SJCRH30 (cell line): Measurements from ENCODE around the gene ALOX12B. TPM values are rescaled to one million over a fixed set of nuclear protein-coding genes. Genes with fewer than 3 reads are reported as not detected.
"Not testable (repeated sequence)": the region's sequence is repeated elsewhere in the genome, so short reads cannot be mapped to it uniquely, and the experiment has no call there.

Experiments
- DNase-seq, 2 experiments: peaks; one replicate each; pipeline ENCODE4 v3.0.0-alpha.2; 2015 to 2020
- H3K27ac ChIP-seq: fragments of 250-450 bp; sonication (Bioruptor Pico); 2 replicates; pipeline ENCODE4 v1.5.1; 2020; ENCODE audit warnings: mild to moderate bottlenecking, moderate library complexity
- H3K27me3 ChIP-seq: fragments of 250-450 bp; sonication (Bioruptor Pico); 2 replicates; pipeline ENCODE4 v1.5.1; 2020; ENCODE audit warnings: mild to moderate bottlenecking, moderate library complexity
- H3K36me3 ChIP-seq: fragments of 250-450 bp; sonication (Bioruptor Pico); 2 replicates; pipeline ENCODE4 v1.5.1; 2020; ENCODE audit warnings: mild to moderate bottlenecking, moderate library complexity
- H3K4me1 ChIP-seq: fragments of 250-450 bp; sonication (Bioruptor Pico); 2 replicates; pipeline ENCODE4 v1.5.1; 2020; ENCODE audit warnings: mild to moderate bottlenecking, moderate library complexity
- H3K4me3 ChIP-seq: fragments of 250-450 bp; sonication (Bioruptor Pico); 2 replicates; pipeline ENCODE4 v1.5.1; 2020; ENCODE audit warnings: mild to moderate bottlenecking, moderate library complexity
- H3K9me3 ChIP-seq: fragments of 250-450 bp; sonication (Bioruptor Pico); replicated peaks from 2 replicates; pipeline ENCODE4 v1.5.1; 2020; ENCODE audit warnings: mild to moderate bottlenecking, moderate library complexity
- total RNA-seq: library from RNA; depleted of rRNA; stranded (reverse); fragments of >200 nt; shearing (Covaris generic); gene quantifications from 2 replicates; pipeline ENCODE4 v1.2.3, GENCODE V29; 2014

ALOX12B gene
- total RNA-seq, 1 experiment from 2014 or later = not detected

DNA sequence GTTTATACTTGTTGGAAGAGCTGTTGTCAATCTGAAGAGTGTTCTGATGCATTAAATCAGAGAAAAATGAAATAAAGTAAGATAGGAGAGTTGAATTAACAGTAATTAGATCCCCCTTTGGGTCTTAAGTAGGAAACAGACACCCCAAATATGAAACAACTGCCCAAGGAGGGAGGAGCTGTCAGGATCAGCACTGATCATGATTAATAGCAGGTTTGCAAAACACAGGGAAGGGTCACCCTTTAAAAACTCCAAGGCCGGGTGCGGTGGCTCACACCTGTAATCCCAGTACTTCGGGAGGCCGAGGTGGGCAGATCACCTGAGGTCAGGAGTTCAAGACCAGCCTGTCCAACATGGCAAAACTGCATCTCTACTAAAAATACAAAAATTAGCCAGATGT, 19.5 kb upstream of the ALOX12B start:
- not testable (repeated sequence) for H3K9me3 ChIP-seq, H3K27me3 ChIP-seq, H3K4me1 ChIP-seq, H3K27ac ChIP-seq, H3K4me3 ChIP-seq, DNase-seq, H3K36me3 ChIP-seq

DNA sequence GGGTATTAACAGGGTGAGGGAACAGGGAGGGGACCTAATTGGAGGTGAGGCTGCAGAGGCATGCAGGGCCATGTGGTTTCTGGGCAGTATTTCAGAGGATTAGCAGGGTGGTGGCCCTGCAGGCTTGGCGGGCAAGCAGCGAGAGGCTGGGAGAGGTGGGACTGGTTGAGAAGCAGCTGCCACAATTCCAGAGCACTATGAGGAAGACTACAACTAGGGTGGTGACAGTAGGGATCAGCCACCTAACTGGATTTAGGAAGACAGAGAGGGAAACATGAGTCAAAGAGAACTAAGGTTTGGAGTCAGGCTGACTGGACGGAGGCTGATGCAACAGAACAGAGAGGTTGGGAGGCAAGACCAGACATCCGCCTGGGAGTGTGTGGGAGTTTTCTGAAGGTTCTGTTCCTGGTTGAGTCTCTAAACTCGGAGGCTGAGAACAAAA, 18.5 kb upstream of the ALOX12B start:
- H3K4me1 ChIP-seq = no peaks in the 10 kb centered on the region
- no peak for DNase-seq
- no peaks in the 10 kb centered on the region for H3K36me3 ChIP-seq
- no peaks in the 10 kb centered on the region for H3K9me3 ChIP-seq
- no peak overlapping the region for H3K27ac ChIP-seq
- no peak overlapping the region for H3K4me3 ChIP-seq
- H3K27me3 ChIP-seq = peaks cover 9% of the 10 kb centered on the region

DNA sequence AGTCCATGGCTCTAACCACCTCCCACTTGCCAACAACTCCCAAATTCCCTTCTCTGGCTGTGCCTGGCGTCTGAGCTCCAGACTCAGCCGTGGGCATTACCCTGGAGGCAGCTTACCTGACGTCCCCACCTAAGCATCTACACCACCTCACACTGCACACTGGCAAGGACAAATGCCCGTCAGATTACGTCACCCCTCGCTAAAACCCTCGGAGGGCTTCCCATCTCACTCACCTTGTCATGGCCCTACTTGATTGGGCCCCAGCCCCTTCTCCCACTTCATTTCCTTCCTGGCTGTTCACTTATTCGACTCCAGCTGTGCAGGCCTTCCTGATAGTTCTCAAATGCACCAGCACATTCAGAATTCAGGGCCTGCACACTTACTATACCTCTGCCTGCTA, 17.4 kb upstream of the ALOX12B start:
- DNase-seq = no peak
- H3K9me3 ChIP-seq = no peaks in the 10 kb centered on the region
- H3K4me1 ChIP-seq = no peaks in the 10 kb centered on the region
- H3K36me3 ChIP-seq = no peaks in the 10 kb centered on the region
- no peak overlapping the region for H3K4me3 ChIP-seq
- H3K27ac ChIP-seq = no peak overlapping the region
- H3K27me3 ChIP-seq = peaks cover 9% of the 10 kb centered on the region

DNA sequence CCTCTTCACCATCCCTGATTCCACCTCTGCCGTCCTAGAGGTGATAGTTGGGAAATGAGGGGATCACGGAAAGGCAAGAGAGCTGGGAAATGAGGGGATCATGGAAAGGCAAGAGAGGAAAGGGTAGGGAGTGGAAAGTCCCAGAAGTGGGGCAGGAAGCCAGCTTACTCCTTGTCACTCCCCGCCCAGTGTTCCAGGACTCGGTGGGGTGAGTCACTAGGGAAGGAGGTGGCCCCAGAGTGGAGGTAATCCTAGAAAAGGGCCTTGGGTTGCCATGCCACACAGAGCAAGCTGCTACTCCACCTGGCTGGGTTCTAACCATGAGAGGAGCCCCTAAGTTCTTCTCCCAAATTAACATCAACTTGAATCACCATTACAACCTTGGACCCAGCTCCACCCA, 16.0 kb upstream of the ALOX12B start:
- Histone ChIP-seq H3K9me3 (no peaks in the 10 kb centered on the region), H3K4me3 (no peak overlapping the region), H3K4me1 (no peaks in the 10 kb centered on the region), H3K27me3 (peaks cover 9% of the 10 kb centered on the region), H3K27ac (no peak overlapping the region), H3K36me3 (no peaks in the 10 kb centered on the region)
- DNase-seq = no peak

DNA sequence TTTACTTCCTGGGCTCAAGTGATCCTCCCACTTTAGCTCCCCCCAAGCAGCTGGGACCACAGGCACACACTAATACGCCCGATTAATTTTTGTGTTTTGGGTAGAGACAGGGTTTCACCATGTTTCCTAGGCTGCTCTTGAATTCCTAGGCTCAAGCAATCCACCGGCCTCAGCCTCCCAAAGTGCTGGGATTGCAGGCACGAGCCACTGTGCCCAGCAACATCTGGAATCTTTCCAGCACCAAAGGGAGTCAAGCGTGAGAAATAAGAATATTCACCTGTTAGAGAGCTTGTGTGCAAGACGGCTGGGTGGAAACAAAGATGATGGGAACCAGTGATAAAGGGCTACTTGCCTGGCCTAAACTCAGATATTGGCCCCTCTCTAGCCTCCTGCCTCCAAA, 14.2 kb upstream of the ALOX12B start:
- no peak overlapping the region for H3K4me3 ChIP-seq
- no peaks in the 10 kb centered on the region for H3K9me3 ChIP-seq
- H3K4me1 ChIP-seq = no peaks in the 10 kb centered on the region
- H3K36me3 ChIP-seq = no peaks in the 10 kb centered on the region
- no peak for DNase-seq
- H3K27me3 ChIP-seq = peaks cover 9% of the 10 kb centered on the region
- no peak overlapping the region for H3K27ac ChIP-seq

DNA sequence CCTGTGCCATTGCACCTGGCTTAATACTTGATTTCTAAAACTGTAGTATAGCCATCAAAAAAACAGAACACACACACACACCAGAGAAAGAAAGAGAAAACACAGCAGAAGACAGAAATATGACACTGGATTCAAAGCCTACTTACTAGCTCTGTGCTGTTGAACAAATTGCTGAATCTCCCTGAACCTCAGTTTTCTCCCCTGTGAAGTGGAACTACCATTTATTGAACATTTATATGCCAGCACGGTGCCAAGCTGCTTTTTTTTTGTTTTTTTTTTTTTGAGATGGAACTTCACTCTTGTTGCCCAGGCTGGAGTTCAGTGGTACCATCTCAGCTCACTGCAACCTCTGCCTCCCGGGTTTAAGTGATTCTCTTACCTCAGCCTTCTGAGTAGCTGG, 13.2 kb upstream of the ALOX12B start:
- no peak overlapping the region for H3K4me3 ChIP-seq
- no peaks in the 10 kb centered on the region for H3K9me3 ChIP-seq

DNA sequence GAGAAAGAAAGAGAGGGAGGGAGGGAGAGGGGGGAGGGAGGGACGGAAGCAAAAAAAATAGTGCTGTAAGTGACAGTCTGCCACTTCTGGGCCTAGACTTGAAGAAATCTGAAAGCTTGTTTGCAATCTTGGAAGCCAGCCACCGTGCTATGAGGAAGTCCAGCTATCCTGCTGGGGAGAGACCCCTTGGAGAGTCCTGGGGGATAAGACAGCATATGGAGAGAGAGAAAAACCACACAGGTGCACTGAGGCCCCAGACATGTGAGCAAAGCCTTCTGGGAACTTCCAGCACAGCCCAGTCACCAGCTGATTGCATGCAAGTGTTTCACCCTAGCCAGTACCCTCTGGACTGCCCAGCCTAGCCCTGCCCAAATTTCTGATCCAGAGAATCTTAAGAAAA, 12.6 kb upstream of the ALOX12B start:
- no peak overlapping the region for H3K27ac ChIP-seq
- no peak for DNase-seq
- no peak overlapping the region for H3K4me3 ChIP-seq
- H3K9me3 ChIP-seq = no peaks in the 10 kb centered on the region
- H3K27me3 ChIP-seq = peaks cover 5% of the 10 kb centered on the region
- no peaks in the 10 kb centered on the region for H3K36me3 ChIP-seq
- H3K4me1 ChIP-seq = no peaks in the 10 kb centered on the region

More for the DNA sequence above, 13.2 kb upstream of the ALOX12B start:
- DNase-seq = no peak
- H3K27ac ChIP-seq = no peak overlapping the region
- H3K36me3 ChIP-seq = no peaks in the 10 kb centered on the region
- peaks cover 9% of the 10 kb centered on the region for H3K27me3 ChIP-seq
- H3K4me1 ChIP-seq = no peaks in the 10 kb centered on the region

DNA sequence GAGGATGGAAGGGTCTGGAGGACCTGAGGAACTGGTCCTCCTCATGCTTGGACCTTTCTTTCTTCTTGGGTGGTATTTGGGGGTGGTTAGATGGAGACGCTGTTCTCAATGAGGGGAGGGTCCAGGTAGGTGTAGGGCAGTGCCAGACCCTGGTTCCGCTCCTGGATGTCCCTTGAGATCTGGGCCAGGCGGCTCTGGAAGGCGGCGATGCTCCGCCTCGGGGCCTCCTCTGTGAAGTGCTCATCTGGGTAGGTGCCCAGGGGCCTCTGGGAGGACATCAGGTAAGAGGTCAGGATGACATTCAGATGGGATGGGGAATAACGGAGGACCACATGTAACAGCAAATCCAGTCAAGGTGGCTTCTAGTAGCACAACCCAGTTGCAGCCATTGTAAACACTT, 9.0 kb upstream of the ALOX12B start:
- no peaks in the 10 kb centered on the region for H3K9me3 ChIP-seq
- no peaks in the 10 kb centered on the region for H3K36me3 ChIP-seq
- H3K4me3 ChIP-seq = no peak overlapping the region
- no peaks in the 10 kb centered on the region for H3K4me1 ChIP-seq
- DNase-seq = no peak
- no peak overlapping the region for H3K27ac ChIP-seq
- H3K27me3 ChIP-seq = no peaks in the 10 kb centered on the region

DNA sequence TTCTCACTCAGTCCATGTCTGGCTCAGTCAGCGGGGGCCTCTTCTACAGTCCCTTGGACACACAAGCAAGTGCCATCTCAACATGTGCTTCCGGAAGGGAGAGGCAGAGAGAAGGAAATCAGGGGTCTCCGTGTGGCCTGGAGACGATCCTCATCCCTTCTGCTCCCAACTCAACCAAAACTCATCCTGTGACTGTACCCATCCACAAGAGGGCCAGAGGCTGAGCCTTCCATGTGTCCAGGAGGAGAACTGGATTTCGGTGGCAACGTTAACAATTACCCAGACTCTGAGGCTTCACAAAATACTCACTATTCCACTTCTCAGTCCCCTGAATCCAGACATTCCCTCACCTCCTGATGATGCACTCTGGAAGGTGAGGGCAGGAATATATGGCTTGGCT, 7.8 kb upstream of the ALOX12B start:
- H3K36me3 ChIP-seq = no peaks in the 10 kb centered on the region
- DNase-seq = no peak
- H3K4me3 ChIP-seq = no peak overlapping the region
- H3K4me1 ChIP-seq = no peaks in the 10 kb centered on the region
- H3K27ac ChIP-seq = no peak overlapping the region
- no peaks in the 10 kb centered on the region for H3K27me3 ChIP-seq
- no peaks in the 10 kb centered on the region for H3K9me3 ChIP-seq

DNA sequence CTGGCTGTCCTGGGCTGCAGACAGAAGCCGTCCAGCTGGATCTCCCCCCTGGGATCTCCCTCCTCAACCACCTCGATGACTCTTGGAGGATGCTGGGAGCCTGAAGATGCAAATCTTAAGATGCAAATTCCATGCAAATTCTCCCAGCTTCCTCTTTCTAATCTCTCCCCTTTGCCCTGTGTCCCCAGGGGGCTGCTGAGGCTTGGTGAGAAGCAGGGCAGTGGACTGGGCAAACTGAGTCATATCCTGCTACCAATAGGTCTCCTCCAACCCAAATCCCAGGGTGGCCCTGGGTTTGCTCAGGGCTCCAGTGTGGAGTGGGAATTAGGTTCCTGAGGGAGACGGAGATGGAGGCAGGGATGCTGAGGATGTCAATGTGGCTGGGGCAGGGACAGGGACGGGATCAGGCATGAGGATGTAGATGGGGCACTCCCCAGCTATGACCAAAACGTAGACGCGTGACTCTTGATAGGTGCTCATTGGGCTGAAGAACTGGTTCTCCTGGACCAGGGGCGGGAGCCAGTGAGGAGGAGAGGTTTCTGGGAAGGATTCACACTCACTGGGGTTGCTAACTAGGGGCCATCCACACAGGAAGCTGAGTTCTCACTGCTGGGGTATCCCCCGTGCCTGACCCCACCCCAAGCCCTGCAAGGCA, 3.6 kb upstream of the ALOX12B start:
- H3K4me3 ChIP-seq = no peak overlapping the region
- H3K27ac ChIP-seq = no peak overlapping the region
- H3K4me1 ChIP-seq = no peaks in the 10 kb centered on the region
- no peak for DNase-seq
- no peaks in the 10 kb centered on the region for H3K36me3 ChIP-seq
- H3K9me3 ChIP-seq = no peaks in the 10 kb centered on the region
- H3K27me3 ChIP-seq = no peaks in the 10 kb centered on the region

DNA sequence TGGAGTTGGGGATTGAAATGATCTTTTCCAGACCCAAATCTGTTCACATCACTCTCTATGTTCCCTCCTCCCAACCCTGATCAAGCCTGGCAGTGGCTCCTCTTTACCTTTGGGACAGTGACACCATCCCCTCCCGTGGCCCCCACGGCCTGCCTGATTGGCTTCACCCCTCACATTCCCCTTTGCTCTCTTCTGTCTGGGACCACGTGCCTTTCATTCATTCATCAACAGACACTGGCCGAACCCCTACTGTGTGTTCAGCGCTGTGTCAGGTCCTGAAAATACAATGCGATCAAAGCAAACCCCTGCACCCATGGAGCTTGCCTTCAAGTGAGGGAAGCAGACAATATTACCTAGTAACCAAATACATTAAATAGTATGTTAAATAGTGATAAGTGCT, 2.2 kb upstream of the ALOX12B start:
- Histone ChIP-seq H3K9me3 (no peaks in the 10 kb centered on the region), H3K4me3 (no peak overlapping the region), H3K4me1 (no peaks in the 10 kb centered on the region), H3K27me3 (no peaks in the 10 kb centered on the region), H3K27ac (no peak overlapping the region), H3K36me3 (no peaks in the 10 kb centered on the region)
- DNase-seq = no peak

DNA sequence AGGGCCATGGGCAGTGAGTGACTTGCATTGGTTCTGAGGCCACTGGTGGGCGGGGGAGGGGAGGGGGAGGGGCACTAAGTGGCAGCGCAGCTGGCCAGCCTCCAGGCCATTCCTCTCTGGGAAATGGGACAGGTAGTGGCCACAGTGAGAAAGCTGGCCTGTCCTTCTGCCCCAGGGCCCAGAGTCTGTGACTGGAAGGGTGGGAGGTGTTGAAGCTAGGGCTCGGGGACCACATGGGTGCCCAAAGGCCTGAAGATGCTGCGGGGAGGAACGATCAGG, 375 bp upstream of the ALOX12B start:
- Histone ChIP-seq H3K36me3 (no peaks in the 10 kb centered on the region), H3K27ac (no peak overlapping the region), H3K4me1 (no peaks in the 10 kb centered on the region), H3K27me3 (no peaks in the 10 kb centered on the region), H3K4me3 (no peak overlapping the region), H3K9me3 (no peaks in the 10 kb centered on the region)
- no peak for DNase-seq

DNA sequence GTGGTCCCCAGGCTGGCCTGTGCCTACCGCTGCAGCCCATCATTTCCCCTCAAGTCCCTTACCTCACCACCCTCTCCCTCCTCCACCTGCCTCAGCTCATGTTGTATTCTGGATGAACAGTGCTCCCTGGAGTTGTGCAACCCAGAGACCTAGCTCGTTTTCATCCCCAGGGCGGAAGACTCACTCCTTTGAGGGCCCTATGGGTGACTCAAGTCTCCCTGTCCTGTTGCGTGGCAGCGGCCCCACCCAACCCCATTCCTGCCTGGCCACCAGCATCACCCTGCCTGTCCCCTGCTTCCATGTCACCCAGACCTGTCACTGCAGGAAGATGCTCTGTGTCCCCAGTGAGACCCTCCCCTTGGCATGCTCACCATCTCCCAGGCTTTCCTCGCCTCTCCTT, 3.3 kb downstream of the ALOX12B start:
- no peaks in the 10 kb centered on the region for H3K27me3 ChIP-seq

DNA sequence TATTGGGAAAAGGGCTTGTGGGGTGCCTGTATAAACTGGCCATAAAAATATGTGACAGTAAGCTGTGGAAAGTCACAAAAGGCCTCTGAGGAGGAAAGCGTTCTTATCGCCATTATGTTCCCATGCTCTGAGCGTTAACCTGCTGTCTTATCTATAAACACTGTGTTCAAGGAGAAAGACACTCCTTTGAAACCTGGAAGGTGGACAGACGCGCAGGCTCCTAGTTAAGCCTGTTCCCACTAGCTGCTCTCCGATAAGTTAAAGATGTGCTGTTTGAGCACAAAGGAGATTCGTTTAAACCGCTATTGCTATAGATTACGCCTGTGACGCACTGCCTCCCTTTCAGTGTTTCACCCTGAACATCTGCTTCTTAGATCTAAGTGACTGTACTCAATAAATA, 5.2 kb downstream of the ALOX12B start:
- no peaks in the 10 kb centered on the region for H3K4me1 ChIP-seq
- no peak overlapping the region for H3K4me3 ChIP-seq
- no peak for DNase-seq
- no peaks in the 10 kb centered on the region for H3K9me3 ChIP-seq
- H3K27ac ChIP-seq = no peak overlapping the region
- H3K27me3 ChIP-seq = no peaks in the 10 kb centered on the region
- H3K36me3 ChIP-seq = no peaks in the 10 kb centered on the region

More for the DNA sequence above, 3.3 kb downstream of the ALOX12B start:
- DNase-seq = no peak
- H3K4me1 ChIP-seq = no peaks in the 10 kb centered on the region
- H3K9me3 ChIP-seq = no peaks in the 10 kb centered on the region
- no peak overlapping the region for H3K27ac ChIP-seq
- no peaks in the 10 kb centered on the region for H3K36me3 ChIP-seq
- no peak overlapping the region for H3K4me3 ChIP-seq

DNA sequence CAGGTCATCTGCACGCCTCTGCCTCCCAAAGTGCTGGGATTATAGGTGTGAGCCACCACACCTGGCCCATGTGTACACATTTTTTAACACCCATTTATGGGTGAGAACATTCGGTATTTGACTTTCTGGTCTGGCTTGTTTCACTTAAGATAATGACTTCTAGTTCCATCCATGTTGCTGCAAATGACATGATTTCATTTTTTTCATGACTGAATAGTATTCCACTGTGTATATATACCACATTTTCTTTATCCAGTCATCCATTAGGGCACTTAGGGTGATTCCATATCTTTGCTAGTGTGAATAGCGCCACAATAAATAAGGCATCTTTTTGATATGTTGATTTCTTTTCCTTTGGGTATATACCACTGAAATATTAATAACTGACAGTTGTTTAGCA, 5.6 kb downstream of the ALOX12B start:
- no peaks in the 10 kb centered on the region for H3K36me3 ChIP-seq
- no peaks in the 10 kb centered on the region for H3K9me3 ChIP-seq
- H3K27ac ChIP-seq = no peak overlapping the region
- no peaks in the 10 kb centered on the region for H3K4me1 ChIP-seq
- no peaks in the 10 kb centered on the region for H3K27me3 ChIP-seq
- no peak for DNase-seq
- no peak overlapping the region for H3K4me3 ChIP-seq

DNA sequence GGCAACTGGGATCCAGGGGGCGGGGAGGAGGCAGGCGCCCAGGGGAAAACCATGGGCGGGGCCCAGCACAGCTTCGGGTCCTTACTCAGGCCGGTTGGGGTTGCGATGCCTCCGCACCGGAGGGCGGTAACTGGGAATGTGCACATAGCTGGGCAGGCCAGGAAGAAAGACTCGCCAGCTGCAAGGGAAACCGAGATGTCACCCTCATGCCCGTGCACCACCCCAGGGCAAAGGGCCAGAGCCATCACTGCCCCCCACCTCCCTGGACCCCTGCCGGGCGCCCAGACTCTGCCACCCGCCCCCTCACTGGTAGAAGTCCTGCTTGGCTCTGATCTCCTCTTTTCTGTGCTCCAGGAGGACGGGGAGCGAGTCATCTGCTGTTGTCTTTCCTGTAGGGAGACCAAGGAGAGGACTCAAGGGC, 6.7 kb downstream of the ALOX12B start:
- no peaks in the 10 kb centered on the region for H3K27me3 ChIP-seq
- H3K4me3 ChIP-seq = no peak overlapping the region
- no peaks in the 10 kb centered on the region for H3K4me1 ChIP-seq
- no peaks in the 10 kb centered on the region for H3K36me3 ChIP-seq
- no peak for DNase-seq
- no peaks in the 10 kb centered on the region for H3K9me3 ChIP-seq
- H3K27ac ChIP-seq = no peak overlapping the region
